Left ventricle myocardium inferior (tissue), 1 donor: ENCODE measurements around the gene DAB2IP. TPM values are rescaled to one million over a fixed set of nuclear protein-coding genes. Genes with fewer than 3 reads are reported as not detected.

Experiments used
- DNase-seq: peaks from one replicate; pipeline ENCODE4 v3.0.0-alpha.2; 2020
- H3K27ac ChIP-seq: fragments of 200-600 bp; replicated peaks from 2 replicates; pipeline ENCODE4 v1.8.0; 2021
- H3K27me3 ChIP-seq: fragments of 200-600 bp; 2 replicates; pipeline ENCODE4 v1.8.0; 2021; ENCODE audit warnings: low read depth
- H3K36me3 ChIP-seq: fragments of 200-600 bp; 2 replicates; pipeline ENCODE4 v1.8.0; 2021
- H3K4me1 ChIP-seq: fragments of 200-600 bp; 2 replicates; pipeline ENCODE4 v1.8.0; 2021
- H3K4me3 ChIP-seq: fragments of 200-600 bp; 2 replicates; pipeline ENCODE4 v1.8.0; 2021; ENCODE audit warnings: mild to moderate bottlenecking, moderate library complexity
- H3K9me3 ChIP-seq: fragments of 200-600 bp; replicated peaks from 2 replicates; pipeline ENCODE4 v1.8.0; 2021
- intact Hi-C: fragments of 100-400 bp; cut with micrococcal nuclease; formaldehyde crosslinking; loops from one replicate; pipeline ENCODE4 v1.11.0; 2022
- total RNA-seq: library from RNA; stranded (reverse); fragmentation: NEBNext Ultra II Directional; extraction: Animal tissue kit (Norgen Biotek cat#: 25700); gene quantifications from one replicate; pipeline ENCODE4 v1.2.1, GENCODE V29; 2021
- TF ChIP-seq, protein P1 (sequence below): fragments of 200-600 bp; IDR thresholded peaks from 2 replicates; pipeline ENCODE4 v1.8.0; 2021; ENCODE audit warnings: antibody characterized with exemption, mild to moderate bottlenecking, borderline replicate concordance
- donor health status: DM: no; HTN: yes; CAD: no; lungs with severe emphysema.

The DAB2IP gene
- total RNA-seq, 1 donor from 2014 or later = 50.7 TPM

DNA sequence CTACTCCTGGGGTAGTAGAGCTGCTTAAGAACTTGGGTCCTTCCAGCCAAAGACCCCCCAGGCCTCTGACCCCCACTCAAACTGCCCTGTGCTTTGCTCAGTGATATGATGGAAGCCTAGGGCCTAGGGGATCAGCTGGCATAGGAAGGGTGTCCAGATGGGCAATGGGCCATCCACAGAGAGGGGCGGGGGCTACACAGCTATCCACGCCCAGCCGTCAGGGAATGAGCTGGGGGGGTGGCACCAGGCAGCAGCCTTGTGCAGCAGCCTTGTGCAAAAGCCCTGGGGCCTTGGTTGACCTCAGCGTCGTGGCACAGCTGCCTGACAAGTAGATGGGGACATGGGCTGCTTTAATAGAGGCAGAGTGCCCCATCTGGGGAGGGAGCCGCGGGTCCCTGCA, 43.2 kb downstream of the DAB2IP start:
- intact Hi-C loops = loop anchor here (10.0 kb wide), 2 partner anchors 140 to 170 kb away; no protein-coding TSS in a partner anchor
- H3K27me3 ChIP-seq = no peaks in the 10 kb centered on the region
- H3K4me1 ChIP-seq = peaks cover 70% of the 10 kb centered on the region
- H3K27ac ChIP-seq = no peak overlapping the region
- DNase-seq = no peak
- H3K36me3 ChIP-seq = no peaks in the 10 kb centered on the region
- TF ChIP-seq, protein P1, sequence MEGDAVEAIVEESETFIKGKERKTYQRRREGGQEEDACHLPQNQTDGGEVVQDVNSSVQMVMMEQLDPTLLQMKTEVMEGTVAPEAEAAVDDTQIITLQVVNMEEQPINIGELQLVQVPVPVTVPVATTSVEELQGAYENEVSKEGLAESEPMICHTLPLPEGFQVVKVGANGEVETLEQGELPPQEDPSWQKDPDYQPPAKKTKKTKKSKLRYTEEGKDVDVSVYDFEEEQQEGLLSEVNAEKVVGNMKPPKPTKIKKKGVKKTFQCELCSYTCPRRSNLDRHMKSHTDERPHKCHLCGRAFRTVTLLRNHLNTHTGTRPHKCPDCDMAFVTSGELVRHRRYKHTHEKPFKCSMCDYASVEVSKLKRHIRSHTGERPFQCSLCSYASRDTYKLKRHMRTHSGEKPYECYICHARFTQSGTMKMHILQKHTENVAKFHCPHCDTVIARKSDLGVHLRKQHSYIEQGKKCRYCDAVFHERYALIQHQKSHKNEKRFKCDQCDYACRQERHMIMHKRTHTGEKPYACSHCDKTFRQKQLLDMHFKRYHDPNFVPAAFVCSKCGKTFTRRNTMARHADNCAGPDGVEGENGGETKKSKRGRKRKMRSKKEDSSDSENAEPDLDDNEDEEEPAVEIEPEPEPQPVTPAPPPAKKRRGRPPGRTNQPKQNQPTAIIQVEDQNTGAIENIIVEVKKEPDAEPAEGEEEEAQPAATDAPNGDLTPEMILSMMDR = no peak
- no peak overlapping the region for H3K4me3 ChIP-seq
- no peaks in the 10 kb centered on the region for H3K9me3 ChIP-seq

DNA sequence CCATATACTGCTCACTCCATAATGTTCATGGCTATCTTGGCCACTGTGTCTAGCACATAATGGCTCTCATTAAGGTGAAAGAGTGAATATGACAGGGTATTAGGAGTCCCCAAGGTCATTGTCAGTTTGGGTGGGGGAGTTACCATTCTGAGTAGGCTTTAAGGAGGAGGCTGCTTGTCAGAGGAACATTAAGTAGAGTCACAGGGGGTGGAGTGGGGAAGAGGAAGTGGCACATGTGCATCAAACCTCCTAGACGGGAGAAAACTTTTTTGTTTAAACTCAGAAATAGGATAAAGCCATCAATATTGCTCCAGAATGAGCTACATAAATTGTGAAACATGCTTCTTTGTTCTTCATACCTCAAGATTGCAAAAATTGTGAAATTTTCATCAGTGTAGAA, 45.5 kb downstream of the DAB2IP start:
- Histone ChIP-seq H3K27ac (no peak overlapping the region), H3K36me3 (no peaks in the 10 kb centered on the region), H3K4me3 (no peak overlapping the region), H3K4me1 (peaks cover 70% of the 10 kb centered on the region), H3K27me3 (no peaks in the 10 kb centered on the region), H3K9me3 (no peaks in the 10 kb centered on the region)
- no peak for DNase-seq
- intact Hi-C loops = loop anchor here (10.0 kb wide), 2 partner anchors 142 to 168 kb away; no protein-coding TSS in a partner anchor
- TF ChIP-seq, protein P1 = no peak

DNA sequence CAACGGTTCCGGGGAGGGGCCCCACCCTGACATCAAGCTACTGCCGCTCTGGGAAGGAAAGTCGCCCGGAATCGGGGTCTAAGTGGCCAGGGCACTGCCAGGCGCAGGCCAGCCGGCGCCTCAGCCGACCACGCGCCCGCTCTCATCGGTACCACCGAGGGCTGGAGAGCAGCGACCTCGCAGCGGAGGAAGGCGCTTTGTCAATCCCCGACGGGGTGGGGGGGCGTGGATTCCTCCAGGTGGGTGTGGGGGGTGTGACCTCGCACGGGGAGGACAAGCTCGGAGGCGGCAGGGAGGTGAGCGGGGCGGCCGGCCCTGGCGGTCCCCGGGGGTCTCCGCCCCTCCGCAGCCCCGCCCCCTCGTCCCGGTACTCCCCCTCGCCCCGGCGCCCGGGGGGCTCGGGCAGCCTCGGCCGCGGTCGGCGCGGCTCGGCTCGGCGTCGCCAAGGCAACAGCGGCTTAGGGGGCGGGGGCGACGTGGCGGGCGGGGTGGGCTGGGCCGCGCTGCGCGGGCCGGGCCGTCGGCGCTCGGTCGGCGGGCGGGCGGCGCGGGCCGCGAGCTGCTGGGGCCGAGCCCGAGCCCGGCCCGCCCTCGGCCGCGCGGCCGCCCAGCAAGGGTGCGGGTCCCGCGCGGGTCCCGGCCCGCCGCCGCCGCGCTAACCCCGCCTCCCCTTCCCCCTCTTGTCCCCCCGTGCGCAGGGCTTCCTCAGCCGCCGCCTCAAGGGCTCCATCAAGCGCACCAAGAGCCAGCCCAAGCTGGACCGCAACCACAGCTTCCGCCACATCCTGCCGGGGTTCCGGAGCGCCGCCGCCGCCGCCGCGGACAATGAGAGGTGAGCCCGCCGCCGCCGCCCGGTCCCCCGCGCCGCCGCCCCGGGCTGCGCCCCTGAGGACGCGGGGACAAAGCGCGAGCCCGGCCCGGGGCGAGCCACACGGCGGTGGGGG, 47.5 kb downstream of the DAB2IP start:
- peak overlapping the region; percentile 71 for H3K4me3 ChIP-seq
- no peaks in the 10 kb centered on the region for H3K36me3 ChIP-seq
- peak; percentile 77 for DNase-seq
- H3K4me1 ChIP-seq = peaks cover 71% of the 10 kb centered on the region
- H3K27ac ChIP-seq = peak overlapping the region; percentile 85
- no peaks in the 10 kb centered on the region for H3K27me3 ChIP-seq
- intact Hi-C loops = loop anchor here (10.0 kb wide), 2 partner anchors 144 to 166 kb away; no protein-coding TSS in a partner anchor
- H3K9me3 ChIP-seq = no peaks in the 10 kb centered on the region
- TF ChIP-seq, protein P1 = no peak

DNA sequence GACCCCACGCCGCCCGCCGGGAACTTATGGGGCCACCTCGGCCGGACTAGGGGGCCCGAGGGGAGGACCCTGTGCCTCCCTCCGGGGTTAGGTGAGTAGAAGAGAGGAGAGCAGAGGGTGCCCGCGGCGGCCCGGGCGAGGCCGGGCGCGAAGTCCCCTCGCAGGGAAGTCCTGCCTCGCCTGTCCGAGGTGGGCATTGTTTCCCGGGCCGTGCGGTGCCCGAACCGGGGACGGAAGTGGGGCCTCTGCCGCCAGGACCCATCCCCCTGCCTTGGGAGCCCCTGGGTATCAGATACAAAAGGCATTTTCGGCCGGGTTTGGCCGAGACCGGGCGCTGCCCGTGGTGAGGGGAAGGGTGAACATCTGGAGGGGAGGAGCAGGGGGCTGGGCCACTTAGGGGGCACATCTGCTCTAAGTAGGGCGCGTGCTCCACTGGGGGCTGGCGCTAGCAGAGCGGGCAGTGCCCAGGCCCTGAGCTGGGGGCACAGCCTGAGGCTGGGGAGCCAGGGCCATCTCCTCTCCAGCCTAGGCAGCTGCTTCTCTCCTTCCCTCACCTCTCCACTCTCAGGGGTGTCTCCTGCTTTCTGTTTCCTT, 48.2 kb downstream of the DAB2IP start:
- Histone ChIP-seq H3K36me3 (no peaks in the 10 kb centered on the region), H3K4me1 (peaks cover 76% of the 10 kb centered on the region), H3K4me3 (peak overlapping the region; percentile 71), H3K27ac (peak overlapping the region; percentile 85), H3K27me3 (no peaks in the 10 kb centered on the region), H3K9me3 (no peaks in the 10 kb centered on the region)
- TF ChIP-seq, protein P1 = no peak
- intact Hi-C loops = loop anchor here (10.0 kb wide), 2 partner anchors 145 to 165 kb away; no protein-coding TSS in a partner anchor
- DNase-seq = no peak

DNA sequence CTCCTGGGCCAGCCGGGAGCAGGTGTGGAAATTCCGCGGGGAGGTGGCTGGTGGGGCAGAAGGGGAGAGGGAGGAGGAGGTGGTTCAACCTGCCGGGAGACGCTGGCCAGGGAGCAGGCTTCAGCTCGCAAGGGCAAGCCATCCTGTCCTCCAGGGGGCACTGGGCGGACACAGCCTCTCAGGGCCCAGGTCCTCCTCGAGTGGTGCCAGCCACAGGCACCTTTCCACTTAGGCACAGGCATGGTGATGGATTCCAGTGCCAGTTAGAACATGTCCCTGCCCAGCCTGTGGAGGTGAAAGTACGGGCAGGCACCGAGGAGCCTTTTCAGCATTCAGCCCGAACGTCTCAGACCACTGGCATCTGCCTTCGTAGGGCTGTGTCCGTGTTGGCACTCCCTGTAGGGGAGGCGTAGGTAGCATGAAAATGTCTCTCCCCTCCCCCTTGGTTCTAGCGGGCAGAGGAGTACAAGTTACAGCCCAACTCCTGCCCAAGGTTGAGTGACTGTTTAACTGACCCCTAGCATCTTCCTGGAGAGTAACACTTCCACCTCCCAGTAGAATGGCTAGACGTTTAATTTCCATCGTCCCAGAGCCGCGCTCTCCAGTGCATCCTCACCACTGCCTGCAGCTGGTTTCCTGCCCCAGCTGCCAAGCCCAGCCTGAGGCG, 48.9 kb downstream of the DAB2IP start:
- intact Hi-C loops = no loop called here
- H3K36me3 ChIP-seq = no peaks in the 10 kb centered on the region
- no peaks in the 10 kb centered on the region for H3K9me3 ChIP-seq
- peak overlapping the region; percentile 85 for H3K27ac ChIP-seq
- TF ChIP-seq, protein P1 = peak; percentile 63
- peak overlapping the region; percentile 71 for H3K4me3 ChIP-seq
- H3K4me1 ChIP-seq = peaks cover 80% of the 10 kb centered on the region
- peak; percentile 72 for DNase-seq
- no peaks in the 10 kb centered on the region for H3K27me3 ChIP-seq
